Smooth muscle cell (in vitro differentiated cells): ENCODE measurements around the gene KRTAP19-8. TPM values are rescaled to one million over a fixed set of nuclear protein-coding genes. Genes with fewer than 3 reads are reported as not detected.

Experiments used
- DNase-seq: peaks from one replicate; lab custom pipeline; 2025; ENCODE audit not compliant: unreplicated experiment; lab: John Stamatoyannopoulos, UW
- H2AFZ ChIP-seq: fragments of 200-600 bp; sonication (generic); 2 replicates; pipeline ENCODE4 v1.6.0; 2016; ENCODE audit warnings: antibody characterized with exemption, low read depth, mild to moderate bottlenecking
- H3F3A ChIP-seq: fragments of 200-600 bp; sonication (generic); 2 replicates; pipeline ENCODE4 v1.6.0; 2017; ENCODE audit warnings: antibody characterized with exemption, low read depth
- H3K27ac ChIP-seq: fragments of 200-600 bp; sonication (generic); 2 replicates; pipeline ENCODE4 v1.5.1; 2016; ENCODE audit warnings: low read depth, mild to moderate bottlenecking
- H3K27me3 ChIP-seq: fragments of 200-600 bp; sonication (generic); 2 replicates; pipeline ENCODE4 v1.6.1; 2016; ENCODE audit warnings: low read depth, mild to moderate bottlenecking
- H3K36me3 ChIP-seq: fragments of 200-600 bp; sonication (generic); 2 replicates; pipeline ENCODE4 v1.5.1; 2016; ENCODE audit warnings: low read depth
- H3K4me1 ChIP-seq: fragments of 200-600 bp; sonication (generic); 2 replicates; pipeline ENCODE4 v1.5.1; 2016; ENCODE audit warnings: low read depth
- H3K4me2 ChIP-seq: fragments of 200-600 bp; sonication (generic); 2 replicates; pipeline ENCODE4 v1.6.0; 2016; ENCODE audit warnings: mild to moderate bottlenecking
- H3K4me3 ChIP-seq: fragments of 200-600 bp; sonication (generic); 2 replicates; pipeline ENCODE4 v1.5.1; 2016; ENCODE audit warnings: mild to moderate bottlenecking
- H3K79me2 ChIP-seq: fragments of 200-600 bp; sonication (generic); 2 replicates; pipeline ENCODE4 v1.6.0; 2016; ENCODE audit warnings: low read depth, mild to moderate bottlenecking
- H3K9ac ChIP-seq: fragments of 200-600 bp; sonication (generic); 2 replicates; pipeline ENCODE4 v1.6.0; 2016; ENCODE audit warnings: low read depth
- H3K9me3 ChIP-seq: fragments of 200-600 bp; sonication (generic); replicated peaks from 2 replicates; pipeline ENCODE4 v1.5.1; 2016; ENCODE audit warnings: low read depth
- H4K20me1 ChIP-seq: fragments of 200-600 bp; sonication (generic); 2 replicates; pipeline ENCODE4 v1.6.0; 2016; ENCODE audit warnings: low read depth
- CTCF ChIP-seq: fragments of 200-600 bp; sonication (generic); IDR thresholded peaks from 2 replicates; pipeline ENCODE4 v1.5.1; 2017; ENCODE audit warnings: borderline replicate concordance, mild to moderate bottlenecking, antibody characterized with exemption; ENCODE audit not compliant: insufficient read depth, poor library complexity, severe bottlenecking
- whole genome bisulfite sequencing: methylation state at CpG from one replicate; pipeline ENCODE4 v1.1.7; 2016; ENCODE audit warnings: low lambda C conversion rate; 5-methylcytosine and 5-hydroxymethylcytosine counted together
- polyA plus RNA-seq: library from polyadenylated mRNA; unstranded; fragments of >200 nt; fragmentation: Nextera tagmentation; extraction: Ambion mirVana; gene quantifications from 2 replicates; pipeline ENCODE4 v1.2.1, GENCODE V29; 2016
- total RNA-seq: library from RNA; depleted of rRNA; stranded (reverse); fragments of >200 nt; gene quantifications from 2 replicates; pipeline ENCODE4 v1.2.3, GENCODE V29; 2014

Gene KRTAP19-8
- total and polyA plus RNA-seq, 2 experiments from 2014 or later = not detected

- Histone ChIP-seq H2AFZ (no peak overlapping the region), H3F3A (no peaks in the 10 kb centered on the region), H3K4me2 (no peak overlapping the region), H3K79me2 (no peaks in the 10 kb centered on the region), H3K9ac (no peak overlapping the region), H3K27ac (no peak overlapping the region), H4K20me1 (no peaks in the 10 kb centered on the region), H3K36me3 (no peaks in the 10 kb centered on the region), H3K27me3 (no peaks in the 10 kb centered on the region), H3K9me3 (no peaks in the 10 kb centered on the region), H3K4me3 (no peak overlapping the region), H3K4me1 (no peaks in the 10 kb centered on the region)
- no peak for DNase-seq
- WGBS = 86% methylated on average over 1 of the region's 1 CpG
- TF ChIP-seq CTCF = no peak
Observed at GRCh38 chr21:31042080-31042464, 3.8 kb upstream of the KRTAP19-8 start.

DNA sequence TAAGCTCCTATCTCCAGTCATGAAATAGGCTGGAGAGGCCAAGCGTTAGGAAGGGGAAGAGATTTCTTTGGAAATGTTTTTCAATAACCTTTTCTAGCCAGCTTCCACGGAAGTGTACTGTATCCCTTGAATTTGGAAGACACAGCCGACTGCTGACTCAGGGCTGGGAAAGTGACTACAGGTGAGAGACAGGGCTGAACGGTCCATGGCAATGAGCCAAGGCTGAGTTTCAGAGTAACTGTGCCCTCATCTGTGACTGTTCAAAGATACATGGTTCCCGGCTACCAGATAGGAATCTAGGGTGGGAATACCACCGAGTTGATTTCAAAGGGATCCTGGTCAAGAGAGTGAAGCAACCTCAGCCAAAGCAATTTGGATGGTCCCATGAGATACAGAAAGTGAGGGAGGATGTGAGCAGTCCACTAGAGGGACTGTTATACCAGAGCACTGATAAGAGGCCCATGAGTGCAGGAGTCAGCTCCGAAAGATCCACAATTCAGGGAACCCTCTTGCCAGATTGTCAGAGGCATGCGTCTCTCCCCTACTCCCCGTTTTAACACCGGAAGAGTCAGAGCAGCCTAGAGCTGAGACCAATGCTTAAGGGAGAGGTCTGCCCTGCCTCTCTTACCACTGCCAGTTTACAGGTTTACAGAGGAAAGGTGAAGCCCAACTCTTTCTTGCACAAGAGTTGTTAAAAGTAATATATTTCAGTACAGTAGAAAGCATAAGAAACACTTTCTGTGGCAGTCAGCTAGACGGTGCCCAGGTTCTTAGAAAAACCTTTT is 3.2 kb upstream of the KRTAP19-8 start:
- Histone ChIP-seq H3K4me1 (no peaks in the 10 kb centered on the region), H3K9me3 (no peaks in the 10 kb centered on the region), H4K20me1 (no peaks in the 10 kb centered on the region), H3K79me2 (no peaks in the 10 kb centered on the region), H3K27ac (no peak overlapping the region), H3F3A (no peaks in the 10 kb centered on the region), H3K36me3 (no peaks in the 10 kb centered on the region), H3K27me3 (no peaks in the 10 kb centered on the region), H3K4me3 (no peak overlapping the region), H2AFZ (no peak overlapping the region), H3K4me2 (no peak overlapping the region), H3K9ac (no peak overlapping the region)
- TF ChIP-seq CTCF = no peak
- DNase-seq = no peak
- WGBS = 86% methylated on average over 11 of the region's 11 CpGs

DNA sequence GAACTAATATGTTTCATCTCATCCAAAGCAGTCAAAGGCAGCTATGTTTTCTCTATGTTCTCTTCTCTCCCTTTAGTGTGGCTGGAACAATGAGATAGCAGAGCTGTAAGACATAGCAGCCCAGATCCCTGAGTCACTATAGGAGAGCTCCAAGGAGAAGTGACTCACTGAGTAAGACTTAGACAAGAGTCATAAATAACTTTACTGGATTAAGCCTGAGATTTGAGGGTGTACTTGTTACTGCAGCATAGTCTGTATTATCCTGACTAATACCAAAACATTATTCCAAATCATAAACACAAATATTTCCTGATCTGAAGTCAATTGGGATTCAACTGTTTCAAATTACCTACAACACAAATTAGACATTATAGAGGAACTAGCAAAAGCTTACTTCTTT is 3.9 kb downstream of the KRTAP19-8 start:
- Histone ChIP-seq H3K4me2 (no peak overlapping the region), H3K27ac (no peak overlapping the region)
- no peak for TF ChIP-seq CTCF

More for the DNA sequence above, 3.9 kb downstream of the KRTAP19-8 start:
- no peak overlapping the region for H3K9ac ChIP-seq
- no peaks in the 10 kb centered on the region for H3K79me2 ChIP-seq
- H3F3A ChIP-seq = no peaks in the 10 kb centered on the region
- H3K36me3 ChIP-seq = no peaks in the 10 kb centered on the region
- H3K4me1 ChIP-seq = no peaks in the 10 kb centered on the region
- no peak for DNase-seq
- no peak overlapping the region for H2AFZ ChIP-seq
- H3K9me3 ChIP-seq = no peaks in the 10 kb centered on the region
- no peak overlapping the region for H3K4me3 ChIP-seq
- no peaks in the 10 kb centered on the region for H4K20me1 ChIP-seq
- H3K27me3 ChIP-seq = no peaks in the 10 kb centered on the region
